GM19455 (cell line): Measurements from ENCODE around the gene PTPRH.
"Not testable (repeated sequence)": the region's sequence is repeated elsewhere in the genome, so short reads cannot be mapped to it uniquely, and the experiment has no call there.

Source experiments
- ATAC-seq: cut with Tn5 transposase; IDR thresholded peaks from one replicate; pipeline ENCODE4 v1.9.1; 2021; ENCODE audit not compliant: unreplicated experiment

The PTPRH gene

GRCh38 chr19:55160986-55161365 is 48.3 kb downstream of the PTPRH start:
- ATAC-seq = no peak

- ATAC-seq = no peak
These were observed 48.9 kb downstream of the PTPRH start for GRCh38 chr19:55160128-55160985.

GRCh38 chr19:55158848-55159749 is 50.2 kb downstream of the PTPRH start:
- ATAC-seq = no peak

- no peak for ATAC-seq
These were observed 50.9 kb downstream of the PTPRH start for GRCh38 chr19:55158423-55158822.

- ATAC-seq = no peak
These were observed 52.0 kb downstream of the PTPRH start, which contains the start of gene TNNI3 for GRCh38 chr19:55157064-55157908. TNNI3 (minus strand) TSS chr19:55157732; CDS start chr19:55157589, 143 bp downstream.

- no peak for ATAC-seq
These were observed 52.9 kb downstream of the PTPRH start for GRCh38 chr19:55156202-55157063.

- not testable (repeated sequence) for ATAC-seq
These were observed 53.5 kb downstream of the PTPRH start for GRCh38 chr19:55155784-55156183.

GRCh38 chr19:55153652-55154264 is 55.5 kb downstream of the PTPRH start:
- no peak for ATAC-seq

- no peak for ATAC-seq
These were observed 57.3 kb downstream of the PTPRH start for GRCh38 chr19:55152017-55152416.

GRCh38 chr19:55149078-55150003 is 60.0 kb downstream of the PTPRH start, which contains the start of gene TNNT1:
TNNT1 (minus strand) TSS chr19:55149206; CDS start chr19:55147157, 2,049 bp downstream.
- no peak for ATAC-seq

GRCh38 chr19:55147545-55148251 is 61.6 kb downstream of the PTPRH start:
- ATAC-seq = no peak

GRCh38 chr19:55146705-55147273 is 62.5 kb downstream of the PTPRH start:
- ATAC-seq = no peak

- ATAC-seq = no peak
These were observed 63.1 kb downstream of the PTPRH start for GRCh38 chr19:55146078-55146704.

- ATAC-seq = no peak
These were observed 64.1 kb downstream of the PTPRH start for GRCh38 chr19:55145232-55145631.

GRCh38 chr19:55141696-55142095 is 67.6 kb downstream of the PTPRH start:
- no peak for ATAC-seq

- ATAC-seq = no peak
These were observed 71.4 kb downstream of the PTPRH start for GRCh38 chr19:55137915-55138314.
